ENCODE measurements around the gene MSL3B.

- no peak for TF ChIP-seq CTCF (IDR thresholded peaks at IDR 0.05)
- TF ChIP-seq POLR2AphosphoS5 (IDR thresholded peaks at IDR 0.05) = no peak
These were observed 23.9 kb downstream of the MSL3B start for GRCh38 chr2:233844064-233844807.
